PFSK-1 (cell line): ENCODE results near the gene RBMXL3.

ENCODE experiments used
- POLR2AphosphoS5 ChIP-seq: IDR thresholded peaks from 2 replicates; pipeline ENCODE4 v1.6.1; 2012; ENCODE audit warnings: low read depth, mild to moderate bottlenecking, control low read depth, low read length, moderate library complexity
- SIN3A ChIP-seq: IDR thresholded peaks from 2 replicates; pipeline ENCODE4 v1.6.1; 2012; ENCODE audit warnings: mild to moderate bottlenecking, low read length, moderate library complexity, borderline replicate concordance; ENCODE audit not compliant: insufficient read depth

DNA sequence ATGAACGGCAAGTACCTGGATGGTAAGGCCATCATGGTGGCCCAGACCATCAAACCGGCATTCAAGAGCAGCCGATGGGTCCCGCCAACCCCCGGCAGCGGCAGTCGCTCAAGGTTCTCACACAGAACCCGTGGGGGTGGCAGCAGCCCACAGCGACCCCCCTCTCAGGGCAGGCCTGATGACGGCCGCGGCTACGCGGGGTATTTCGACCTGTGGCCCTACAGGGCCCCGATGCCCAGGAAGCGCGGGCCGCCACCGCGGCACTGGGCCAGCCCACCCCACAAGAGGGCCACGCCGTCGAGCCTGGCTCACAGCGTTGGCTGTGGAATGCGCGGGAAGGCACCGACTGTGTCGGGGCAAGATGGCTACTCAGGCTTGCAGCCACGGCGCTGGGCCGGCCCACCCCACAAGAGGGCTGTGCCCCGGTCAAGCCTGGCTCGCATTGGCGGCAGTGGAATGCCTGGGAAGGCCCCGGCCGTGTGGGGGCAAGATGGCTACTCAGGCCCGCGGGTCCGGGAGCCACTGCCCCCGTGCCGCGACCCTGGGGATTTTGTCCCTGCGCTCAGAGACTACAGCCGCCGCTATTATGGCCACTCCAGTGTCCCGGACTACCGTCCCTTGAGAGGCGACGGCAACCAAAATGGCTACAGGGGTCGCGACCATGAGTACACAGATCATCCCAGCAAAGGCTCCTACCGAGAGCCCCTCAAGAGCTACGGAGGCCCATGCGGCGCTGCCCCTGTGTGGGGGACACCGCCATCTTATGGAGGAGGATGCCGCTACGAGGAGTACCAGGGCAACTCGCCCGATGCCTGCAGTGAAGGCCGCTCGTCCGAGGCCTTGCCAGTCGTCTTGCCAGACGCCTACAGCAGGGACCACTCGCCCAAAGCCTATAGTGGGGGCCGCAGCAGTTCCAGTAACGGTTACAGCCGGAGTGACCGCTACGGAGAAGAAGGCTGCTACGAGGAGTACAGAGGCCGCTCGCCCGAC is 731 bp downstream of the RBMXL3 start:
- TF ChIP-seq SIN3A (no peak), POLR2AphosphoS5 (no peak)
